GM12874 (cell line): ENCODE measurements around the gene NPHP4.

Source experiments
- CTCF ChIP-seq: IDR thresholded peaks from 2 replicates; pipeline ENCODE4 v1.5.1; 2011; ENCODE audit warnings: low read depth, mild to moderate bottlenecking, control low read depth, low read length, moderate library complexity; ENCODE audit not compliant: insufficient read depth

Gene NPHP4

DNA sequence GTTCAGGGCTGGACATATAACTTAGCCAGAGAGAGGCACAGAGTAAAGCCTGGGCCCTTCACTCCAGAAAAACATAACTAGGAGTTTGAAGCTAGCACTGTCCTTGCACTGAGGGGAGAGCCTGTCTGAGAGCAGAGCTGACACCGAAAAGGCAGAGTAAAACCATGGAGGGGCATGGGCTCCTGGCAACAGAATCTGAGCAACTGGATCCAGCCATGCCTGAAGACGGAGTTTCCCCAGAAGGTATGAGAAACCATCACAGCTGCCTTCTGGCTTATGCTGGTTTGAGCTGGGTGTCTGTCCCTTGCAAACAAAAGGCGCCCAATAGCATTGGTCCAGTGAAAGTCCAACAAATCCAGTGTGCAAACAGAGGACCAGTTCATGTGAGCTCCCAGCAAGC is 137.5 kb downstream of the NPHP4 start:
- TF ChIP-seq CTCF = no peak

- no peak for TF ChIP-seq CTCF
These were observed 141.7 kb downstream of the NPHP4 start for GRCh38 chr1:5850503-5850902.

- TF ChIP-seq CTCF = no peak
These were observed 142.7 kb downstream of the NPHP4 start for GRCh38 chr1:5849550-5849949.

DNA sequence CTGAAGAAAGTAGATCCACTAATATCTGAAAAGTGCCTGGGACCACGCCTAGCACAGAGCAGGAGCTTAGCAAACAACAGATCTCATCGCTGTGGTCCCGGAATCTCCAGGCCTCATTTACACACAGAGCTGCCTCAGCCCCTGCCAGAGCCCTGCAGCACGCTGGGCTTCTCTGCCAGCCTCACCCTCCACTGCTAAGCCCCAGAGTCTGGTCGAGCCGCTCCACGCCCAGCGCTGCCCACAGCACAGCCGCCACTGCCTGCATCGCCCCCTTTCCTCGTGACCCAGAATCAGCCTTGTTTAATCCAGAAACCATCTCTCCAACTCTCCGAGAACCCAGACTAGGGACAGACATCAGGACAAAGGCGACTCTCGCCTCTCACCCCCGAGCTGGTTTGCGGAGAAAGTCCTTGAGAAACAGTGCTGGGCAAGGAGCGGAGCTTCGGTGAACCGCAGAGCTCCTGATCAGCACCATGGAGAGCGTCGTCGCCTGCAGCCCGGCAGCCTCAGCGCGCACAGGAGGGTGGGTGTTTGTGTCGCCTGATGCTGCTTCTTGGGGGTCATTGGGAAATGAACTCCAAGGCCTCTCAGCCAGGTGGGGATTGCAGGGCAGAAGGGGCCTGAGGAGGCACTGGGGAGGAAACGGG is 145.1 kb downstream of the NPHP4 start:
- no peak for TF ChIP-seq CTCF

DNA sequence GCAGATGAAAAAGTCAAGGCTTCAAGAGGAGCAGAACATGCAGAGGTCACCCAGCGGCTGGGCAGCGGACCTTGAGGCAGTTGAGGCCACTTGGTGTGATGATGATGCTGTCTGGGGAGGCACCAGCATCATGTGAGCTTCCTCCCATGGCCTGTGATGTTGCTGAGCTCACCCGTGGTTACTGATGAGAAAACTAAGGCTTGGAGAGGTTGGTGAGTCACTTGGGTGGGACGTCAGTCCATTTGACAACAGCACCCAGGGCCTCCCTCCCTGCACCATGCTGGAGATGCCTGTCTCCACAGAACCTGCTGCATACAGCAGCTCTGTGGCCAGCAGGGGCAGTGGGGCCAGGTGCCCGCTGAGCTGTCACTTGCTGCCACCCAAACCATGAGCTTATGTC is 146.8 kb downstream of the NPHP4 start:
- no peak for TF ChIP-seq CTCF

- no peak for TF ChIP-seq CTCF
These were observed 147.8 kb downstream of the NPHP4 start for GRCh38 chr1:5844442-5844841.

GRCh38 chr1:5843521-5844096 is 148.6 kb downstream of the NPHP4 start:
- TF ChIP-seq CTCF = no peak
